ENCODE results near the gene TPST1. TPM values are rescaled to one million over a fixed set of nuclear protein-coding genes. Genes with fewer than 3 reads are reported as not detected.
A peak's percentile ranks its signal among the peaks of the same experiment; 100 is the strongest.
"Not testable (repeated sequence)": the region's sequence is repeated elsewhere in the genome, so short reads cannot be mapped to it uniquely, and the experiment has no call there.

The TPST1 gene
- total RNA-seq, 4 donors from 2014 or later: 21.0 to 97.0 (median 34.8) TPM

- TF ChIP-seq POLR2A (IDR thresholded peaks at IDR 0.05) (no peak), CTCF (IDR thresholded peaks at IDR 0.05) (no peak)
- Histone ChIP-seq H3K9me3 (no peaks in the 10 kb centered on the region), H3K27ac (no peak overlapping the region), H3K4me3 (no peak overlapping the region), H3K36me3 (no peaks in the 10 kb centered on the region), H3K4me1 (peaks cover 0 to 4% of the 10 kb centered on the region in 2 donors), H3K27me3 (no peaks in the 10 kb centered on the region)
- no peak for DNase-seq
- intact Hi-C loops (cut with DNase I; ENCODE audit: low total_unique reads): no loop called here
Observed at GRCh38 chr7:66221442-66221841, 16.3 kb downstream of the TPST1 start.

DNA sequence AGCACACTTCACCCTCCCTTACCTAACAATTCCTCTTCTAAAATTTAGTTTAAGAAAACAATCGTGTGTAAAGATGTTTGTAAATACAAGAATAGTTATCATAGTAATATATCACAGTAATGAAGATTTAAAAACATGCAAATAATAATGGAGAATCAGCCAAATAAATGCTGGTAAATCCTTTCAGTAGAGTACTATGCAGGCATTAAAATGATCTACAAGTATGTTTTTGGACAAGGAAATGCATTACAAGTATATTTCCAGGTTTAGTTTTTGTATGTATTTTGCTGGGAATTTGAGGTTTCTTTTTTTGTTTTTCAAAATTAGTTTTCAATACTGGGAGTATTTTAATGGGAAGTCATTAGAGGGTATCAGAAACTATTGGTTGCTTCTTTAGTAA lies 22.7 kb downstream of the TPST1 start:
- Histone ChIP-seq H3K36me3 (no peaks in the 10 kb centered on the region), H3K27me3 (no peaks in the 10 kb centered on the region), H3K4me3 (no peak overlapping the region), H3K4me1 (no peaks in the 10 kb centered on the region), H3K27ac (no peak overlapping the region), H3K9me3 (peaks cover 0 to 4% of the 10 kb centered on the region in 2 donors)
- no peak for DNase-seq
- intact Hi-C loops (cut with DNase I; ENCODE audit: low total_unique reads): no loop called here
- TF ChIP-seq POLR2A (IDR thresholded peaks at IDR 0.05) (no peak), CTCF (IDR thresholded peaks at IDR 0.05) (no peak)

DNA sequence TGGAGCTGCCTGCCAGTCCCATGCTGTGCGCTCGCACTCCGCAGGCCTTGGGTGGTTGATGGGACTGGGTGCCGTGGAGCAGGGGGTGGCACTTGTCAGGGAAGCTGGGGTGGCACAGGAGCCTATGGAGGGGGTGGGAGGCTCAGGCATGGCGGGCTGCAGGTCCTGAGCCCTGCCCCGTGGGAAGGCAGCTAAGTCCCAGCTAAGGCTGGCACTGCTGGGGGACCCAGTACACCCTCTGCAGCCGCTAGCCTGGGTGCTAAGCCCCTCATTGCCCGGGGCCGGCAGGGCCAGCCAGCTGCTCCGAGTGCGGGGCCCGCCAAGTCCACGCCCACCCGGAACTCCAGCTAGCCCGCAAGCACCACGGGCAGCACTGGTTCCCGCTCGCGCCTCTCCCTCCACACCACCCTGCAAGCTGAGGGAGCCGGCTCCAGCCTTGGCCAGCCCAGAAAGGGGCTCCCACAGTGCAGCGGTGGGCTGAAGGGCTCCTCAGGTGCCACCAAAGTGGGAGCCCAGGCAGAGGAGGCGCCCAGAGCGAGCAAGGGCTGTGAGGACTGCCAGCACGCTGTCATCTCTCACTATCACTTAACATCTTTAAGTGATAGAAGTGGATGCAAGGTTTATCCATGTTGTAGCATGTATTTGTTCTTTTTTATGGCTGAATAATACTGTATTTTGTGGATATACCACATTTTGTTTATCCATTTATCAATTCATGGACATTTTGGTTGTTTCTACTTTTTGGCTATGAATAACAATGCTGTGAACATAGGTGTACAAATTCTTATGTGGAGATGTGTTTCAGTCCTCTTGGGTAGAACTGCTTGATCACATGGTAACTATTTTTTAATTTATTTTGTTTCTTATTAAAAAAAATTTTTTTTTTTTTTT lies 26.4 kb downstream of the TPST1 start:
- H3K27me3 ChIP-seq; H3K36me3 ChIP-seq; H3K4me3 ChIP-seq; H3K9me3 ChIP-seq; DNase-seq; H3K4me1 ChIP-seq; H3K27ac ChIP-seq; intact Hi-C loops (cut with DNase I; ENCODE audit: low total_unique reads): not testable (repeated sequence)

DNA sequence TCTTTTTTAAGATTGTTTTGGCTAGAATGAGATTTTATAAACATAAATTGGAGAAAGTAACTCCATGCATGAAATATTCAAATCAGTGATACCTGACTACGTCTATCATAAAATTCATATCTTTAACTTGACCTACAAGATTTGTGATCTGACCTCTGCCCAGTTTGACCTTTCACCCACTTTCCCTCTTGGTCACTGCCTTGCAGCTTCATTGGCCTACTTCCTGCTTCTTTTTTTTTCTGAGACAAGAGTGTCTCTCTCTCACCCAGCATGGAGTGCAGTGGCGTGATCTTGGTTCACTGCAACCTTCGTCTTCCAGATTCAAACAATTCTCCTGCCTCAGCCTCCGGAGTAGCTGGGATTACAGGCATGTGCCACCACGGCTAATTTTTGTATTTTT lies 28.5 kb downstream of the TPST1 start:
- H3K36me3 ChIP-seq: no peaks in the 10 kb centered on the region
- no peak overlapping the region for H3K4me3 ChIP-seq
- no peak for DNase-seq
- H3K4me1 ChIP-seq: peaks cover 0 to 2% of the 10 kb centered on the region in 2 donors
- no peak overlapping the region for H3K27ac ChIP-seq
- no peaks in the 10 kb centered on the region for H3K9me3 ChIP-seq
- intact Hi-C loops (cut with DNase I; ENCODE audit: low total_unique reads): no loop called here
- no peaks in the 10 kb centered on the region for H3K27me3 ChIP-seq
- no peak for TF ChIP-seq POLR2A (IDR thresholded peaks at IDR 0.05)
- TF ChIP-seq CTCF (IDR thresholded peaks at IDR 0.05): no peak

DNA sequence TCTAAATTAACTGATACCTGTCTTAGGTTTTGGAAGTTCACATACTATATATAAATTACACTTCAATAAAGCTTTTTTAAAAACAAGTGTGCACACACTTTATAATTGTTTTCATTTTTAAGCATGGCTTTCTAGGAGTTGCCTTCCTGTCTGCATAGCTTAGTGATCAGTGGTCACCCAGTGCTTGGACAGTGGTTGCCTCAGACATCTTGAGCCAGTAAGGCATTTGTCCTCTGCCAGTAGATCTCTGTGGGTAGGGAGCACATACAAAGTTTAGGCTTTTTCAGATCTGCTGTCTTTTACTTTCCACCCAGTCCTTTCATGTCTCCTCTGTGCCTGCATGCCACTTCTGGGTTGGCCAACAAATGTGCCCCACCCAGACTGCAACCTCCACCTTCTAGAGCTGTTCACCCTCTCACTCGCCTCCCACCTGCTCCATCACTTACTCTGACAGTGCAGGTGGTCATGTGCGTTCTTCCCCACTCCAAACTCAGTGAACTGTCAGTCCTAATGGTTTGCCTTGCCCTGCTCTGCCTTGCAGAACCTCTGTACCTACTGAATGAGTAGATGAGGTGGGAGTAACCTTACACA lies 31.7 kb downstream of the TPST1 start:
- TF ChIP-seq POLR2A (IDR thresholded peaks at IDR 0.05) (no peak), CTCF (IDR thresholded peaks at IDR 0.05) (no peak)

More for the DNA sequence above, 31.7 kb downstream of the TPST1 start:
- no peak for DNase-seq
- Histone ChIP-seq H3K9me3 (no peaks in the 10 kb centered on the region), H3K36me3 (no peaks in the 10 kb centered on the region), H3K4me3 (no peak overlapping the region), H3K27ac (peak overlapping the region; percentile 66 to 83), H3K4me1 (peaks cover 4 to 6% of the 10 kb centered on the region in 2 donors), H3K27me3 (no peaks in the 10 kb centered on the region)
- intact Hi-C loops (cut with DNase I; ENCODE audit: low total_unique reads): no loop called here
